Measurements from ENCODE around the gene LARGE1. TPM values are rescaled to one million over a fixed set of nuclear protein-coding genes. Genes with fewer than 3 reads are reported as not detected.

LARGE1 gene
- total and polyA plus RNA-seq, 2 of the 8 experiments (the other 6 are each of a cell fraction or from before 2014, with no cell fraction given) = 43.7 to 83.0 TPM

- no peak overlapping the region for H3K4me3 ChIP-seq (ENCODE audit: extremely low read depth in 1 of 4, insufficient read depth in 2 of 4, low read depth in 3 of 4, low read length in 4 of 4)
- WGBS, 2 experiments (ENCODE audit: extremely low coverage in 1 of 2, insufficient coverage in 1 of 2, insufficient read length in 1 of 2, insufficient replicate concordance in 2 of 2, low coverage in 1 of 2, low lambda C conversion rate in 2 of 2, missing lambda C conversion rate in 1 of 2) = 88% methylated on average over 20 of the region's 20 CpGs; no CpG with 5 or more reads in 1 of the 2 experiments
- H3K4ac ChIP-seq (replicated peaks; ENCODE audit: insufficient read length, low read depth, low read length) = no peak overlapping the region
- H3K23me2 ChIP-seq (ENCODE audit: low read depth, low read length) = no peaks in the 10 kb centered on the region; the same call in 1 of the 2 replicates
- H3K9ac ChIP-seq (replicated peaks in 1 of 4; ENCODE audit: extremely low read depth in 1 of 4, low read depth in 3 of 4, low read length in 3 of 4) = no peak overlapping the region
- no peak overlapping the region for H2BK5ac ChIP-seq (ENCODE audit: low read depth, low read length)
- no peak overlapping the region for H3K18ac ChIP-seq (ENCODE audit: extremely low read depth, low read length)
- DNase-seq (ENCODE audit: low read depth in 1 of 2, low spot score in 2 of 2) (peak; percentile 7 to 83), FAIRE-seq (peak; percentile 55)
- H2BK15ac ChIP-seq (ENCODE audit: low read length) = no peak overlapping the region
- H3K79me2 ChIP-seq (ENCODE audit: control insufficient read depth in 1 of 2, insufficient read depth in 2 of 2, low read length in 2 of 2) = no peaks in the 10 kb centered on the region
- H3K36me3 ChIP-seq (ENCODE audit: control insufficient read depth in 2 of 4, insufficient read depth in 4 of 4, low read length in 3 of 4) = peaks cover 6 to 19% (median 10%) of the 10 kb centered on the region in 4 experiments; a peak in 5 of 8 replicates
- H4K91ac ChIP-seq (replicated peaks; ENCODE audit: insufficient read length, low read length) = no peak overlapping the region
- no peak overlapping the region for H3K56ac ChIP-seq (replicated peaks; ENCODE audit: insufficient read length, low read depth, low read length)
- H2AFZ ChIP-seq (ENCODE audit: low read length) = no peak overlapping the region
- no peaks in the 10 kb centered on the region for H3K4me1 ChIP-seq (replicated peaks in 1 of 4; ENCODE audit: control insufficient read depth in 3 of 4, insufficient read depth in 4 of 4, low read length in 3 of 4)
- H3K23ac ChIP-seq (ENCODE audit: insufficient read length) = no peak overlapping the region
- no peaks in the 10 kb centered on the region for H3K9me3 ChIP-seq (ENCODE audit: insufficient read depth in 2 of 2, low read depth in 1 of 2, low read length in 1 of 2)
- CTCF ChIA-PET (ENCODE audit: partially characterized antibody) = interaction anchor here (0.5 to 2.3 kb wide), 29 partner anchors 8 to 1374 kb away, joined by 3 to 9 read pairs (median 3); no protein-coding TSS in a partner anchor
- H2BK20ac ChIP-seq (ENCODE audit: low read length) = no peak overlapping the region
- no peak overlapping the region for H2BK12ac ChIP-seq (ENCODE audit: low read depth, low read length)
- POLR2A ChIA-PET (ENCODE audit: partially characterized antibody) = interaction anchor here (1.2 kb wide), 1 partner anchor 11 kb away, joined by 3 read pairs; no protein-coding TSS in a partner anchor
- no peak overlapping the region for H2BK120ac ChIP-seq (replicated peaks; ENCODE audit: low read depth, low read length)
- no peaks in the 10 kb centered on the region for H3K27me3 ChIP-seq (replicated peaks in 1 of 4; ENCODE audit: control insufficient read depth in 3 of 4, extremely low read depth in 1 of 4, insufficient read depth in 3 of 4, low read length in 3 of 4)
- H3K27ac ChIP-seq (ENCODE audit: low read depth, low read length) = no peak overlapping the region
- H3K14ac ChIP-seq (ENCODE audit: insufficient read length) = no peak overlapping the region
- H4K5ac ChIP-seq (ENCODE audit: insufficient read length, low read depth, low read length) = no peak overlapping the region
- no peaks in the 10 kb centered on the region for H3K79me1 ChIP-seq (ENCODE audit: low read depth, low read length)
- H4K8ac ChIP-seq (ENCODE audit: extremely low read depth, insufficient read depth, low read length) = no peak overlapping the region
- H4K20me1 ChIP-seq (replicated peaks in 1 of 2; ENCODE audit: control insufficient read depth in 1 of 2, insufficient read depth in 2 of 2, low read length in 2 of 2) = peaks cover 0 to 1% of the 10 kb centered on the region in 2 experiments
- no peak overlapping the region for H2AK5ac ChIP-seq (ENCODE audit: low read depth, low read length)
- H3K4me2 ChIP-seq (ENCODE audit: insufficient read depth in 1 of 2, low read depth in 2 of 2, low read length in 2 of 2) = no peak overlapping the region
- TF ChIP-seq EP300 (IDR thresholded peaks at IDR 0.05; ENCODE audit: borderline replicate concordance in 1 of 2, low read depth in 2 of 2, low read length in 2 of 2) (no peak), RAD21 (IDR thresholded peaks at IDR 0.05 in 1 of 2, conservative IDR thresholded peaks at IDR 0.05 in 1 of 2; ENCODE audit: low read depth in 2 of 2, low read length in 2 of 2) (peak; percentile 56 to 72), CTCF (IDR thresholded peaks at IDR 0.05; ENCODE audit: control extremely low read depth in 1 of 3, insufficient read depth in 1 of 3, low read depth in 1 of 3, low read length in 3 of 3) (peak; percentile 77 to 95 (median 91)), GABPA (IDR thresholded peaks at IDR 0.05; ENCODE audit: borderline replicate concordance, insufficient read depth, low read length) (no peak)
Observed at GRCh38 chr22:33274214-33275072, 645.8 kb downstream of the LARGE1 start.
